C4-2B (cell line): ENCODE measurements around the gene CDKN1A.

Source experiments
- CTCF ChIP-seq: fragments of 450-650 bp; conservative IDR thresholded peaks from 2 replicates; pipeline ENCODE4 v1.5.1; 2017; ENCODE audit warnings: mild to moderate bottlenecking
- ZFX ChIP-seq: fragments of 450-650 bp; IDR thresholded peaks from 2 replicates; pipeline ENCODE4 v1.6.1; 2017

- no peak for TF ChIP-seq CTCF
- no peak for TF ChIP-seq ZFX
Measured at GRCh38 chr6:36668591-36668990, 9.9 kb upstream of the CDKN1A start.
